Measurements from ENCODE around the gene PIP5K1B.

The PIP5K1B gene

GRCh38 chr9:68859347-68859746, 154.3 kb downstream of the PIP5K1B start:
- no peak for DNase-seq (ENCODE audit: low read depth)

GRCh38 chr9:68860419-68860818, 155.4 kb downstream of the PIP5K1B start:
- no peak for DNase-seq (ENCODE audit: low read depth)

- no peak for DNase-seq (ENCODE audit: low read depth)
Observed at GRCh38 chr9:68861436-68861835, 156.4 kb downstream of the PIP5K1B start.

GRCh38 chr9:68867066-68867465, 162.0 kb downstream of the PIP5K1B start:
- no peak for DNase-seq (ENCODE audit: low read depth)

GRCh38 chr9:68869022-68869421, 164.0 kb downstream of the PIP5K1B start:
- DNase-seq (ENCODE audit: low read depth): no peak

- no peak for DNase-seq (ENCODE audit: low read depth)
Observed at GRCh38 chr9:68870086-68870485, 165.0 kb downstream of the PIP5K1B start.

- DNase-seq (ENCODE audit: low read depth): no peak
Observed at GRCh38 chr9:68871236-68871635, 166.2 kb downstream of the PIP5K1B start.

- DNase-seq (ENCODE audit: low read depth): no peak
Observed at GRCh38 chr9:68872026-68872501, 167.0 kb downstream of the PIP5K1B start.

GRCh38 chr9:68873179-68873578, 168.1 kb downstream of the PIP5K1B start:
- no peak for DNase-seq (ENCODE audit: low read depth)

- DNase-seq (ENCODE audit: low read depth): no peak
Observed at GRCh38 chr9:68876273-68876672, 171.2 kb downstream of the PIP5K1B start.

- no peak for DNase-seq (ENCODE audit: low read depth)
Observed at GRCh38 chr9:68876681-68877080, 171.6 kb downstream of the PIP5K1B start.

GRCh38 chr9:68877219-68877618, 172.2 kb downstream of the PIP5K1B start:
- DNase-seq (ENCODE audit: low read depth): no peak

- no peak for DNase-seq (ENCODE audit: low read depth)
Observed at GRCh38 chr9:68878450-68878849, 173.4 kb downstream of the PIP5K1B start.

- DNase-seq (ENCODE audit: low read depth): no peak
Observed at GRCh38 chr9:68883224-68883623, 178.2 kb downstream of the PIP5K1B start.

- no peak for DNase-seq (ENCODE audit: low read depth)
Observed at GRCh38 chr9:68887232-68887631, 182.2 kb downstream of the PIP5K1B start.

- no peak for DNase-seq (ENCODE audit: low read depth)
Observed at GRCh38 chr9:68894502-68894901, 189.5 kb downstream of the PIP5K1B start.

- no peak for DNase-seq (ENCODE audit: low read depth)
Observed at GRCh38 chr9:68895741-68896478, 190.9 kb downstream of the PIP5K1B start.

- no peak for DNase-seq (ENCODE audit: low read depth)
Observed at GRCh38 chr9:68896486-68896885, 191.4 kb downstream of the PIP5K1B start.

- no peak for DNase-seq (ENCODE audit: low read depth)
Observed at GRCh38 chr9:68897577-68898145, 192.6 kb downstream of the PIP5K1B start.

GRCh38 chr9:68898781-68899439, 193.9 kb downstream of the PIP5K1B start:
- no peak for DNase-seq (ENCODE audit: low read depth)

- no peak for DNase-seq (ENCODE audit: low read depth)
Observed at GRCh38 chr9:68904454-68904853, 199.4 kb downstream of the PIP5K1B start.

- no peak for DNase-seq (ENCODE audit: low read depth)
Observed at GRCh38 chr9:68905129-68905528, 200.1 kb downstream of the PIP5K1B start.

GRCh38 chr9:68907910-68908309, 202.9 kb downstream of the PIP5K1B start:
- no peak for DNase-seq (ENCODE audit: low read depth)
